Body of pancreas (tissue), 4 donors: ENCODE measurements around the gene TSPAN3.

Experiments used
- CTCF ChIP-seq, 7 experiments: fragments of 450-650 bp in 4 of 7; fragments of 200-600 bp in 3 of 7; sonication (generic) in 3 of 7; IDR thresholded peaks; one replicate each; pipeline ENCODE4 v1.5.1; 2016 to 2019; ENCODE audit warnings: antibody characterized with exemption in 7 of 7
- POLR2A ChIP-seq, 3 donors: fragments of 450-650 bp; IDR thresholded peaks; one replicate each; pipeline ENCODE4 v1.6.1; 2016; ENCODE audit warnings: antibody characterized with exemption in 3 of 3, mild to moderate bottlenecking in 2 of 3

- TF ChIP-seq CTCF (IDR thresholded peaks at IDR 0.05) = no peak
- no peak for TF ChIP-seq POLR2A (IDR thresholded peaks at IDR 0.05)
Measured at GRCh38 chr15:77002954-77003912, 67.7 kb downstream of the TSPAN3 start.
